GM21576 (cell line): Measurements from ENCODE around the gene CMTM6.
"Not testable (repeated sequence)": the region's sequence is repeated elsewhere in the genome, so short reads cannot be mapped to it uniquely, and the experiment has no call there.

Experiments used
- ATAC-seq: cut with Tn5 transposase; IDR thresholded peaks from one replicate; pipeline ENCODE4 v1.9.1; 2021; ENCODE audit warnings: mild to moderate bottlenecking, moderate library complexity; ENCODE audit not compliant: unreplicated experiment

CMTM6 gene

DNA sequence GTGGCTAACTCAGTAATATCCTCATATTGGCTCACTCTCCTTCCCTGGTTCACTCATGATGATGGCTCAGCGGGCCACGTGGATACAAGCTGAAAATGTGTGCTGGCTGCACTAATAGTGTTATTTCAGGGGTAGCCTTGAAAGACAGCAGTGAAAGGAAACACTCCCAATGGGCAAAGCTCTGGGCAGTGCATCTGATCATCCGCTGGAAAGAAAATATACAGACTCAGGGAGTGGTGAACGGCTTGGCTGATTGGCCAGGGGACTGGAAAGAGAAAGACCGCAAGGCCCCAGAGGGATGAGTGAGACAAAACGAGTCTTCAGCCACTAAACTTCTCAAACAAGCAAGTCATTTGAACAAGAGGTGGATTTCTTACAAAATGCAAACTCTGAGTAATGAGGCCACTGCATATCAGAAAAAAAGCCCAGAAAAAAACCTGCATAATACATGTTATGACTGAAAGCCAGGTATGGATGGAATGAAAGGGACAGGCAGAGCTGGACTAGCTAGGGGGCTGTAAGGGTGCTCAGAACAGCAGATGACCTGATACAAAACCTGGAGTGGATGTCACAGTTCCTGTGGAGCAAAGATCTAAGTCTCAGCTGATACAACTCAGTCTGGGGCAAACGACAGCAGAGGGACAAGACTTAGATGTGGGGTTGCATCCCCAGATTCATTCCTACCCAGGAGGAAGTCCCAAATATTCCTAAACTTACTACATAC lies 33.3 kb downstream of the CMTM6 start:
- peak; percentile 14 for ATAC-seq

- ATAC-seq: peak; percentile 76
Measured at GRCh38 chr3:32467333-32468070, 35.1 kb downstream of the CMTM6 start.

DNA sequence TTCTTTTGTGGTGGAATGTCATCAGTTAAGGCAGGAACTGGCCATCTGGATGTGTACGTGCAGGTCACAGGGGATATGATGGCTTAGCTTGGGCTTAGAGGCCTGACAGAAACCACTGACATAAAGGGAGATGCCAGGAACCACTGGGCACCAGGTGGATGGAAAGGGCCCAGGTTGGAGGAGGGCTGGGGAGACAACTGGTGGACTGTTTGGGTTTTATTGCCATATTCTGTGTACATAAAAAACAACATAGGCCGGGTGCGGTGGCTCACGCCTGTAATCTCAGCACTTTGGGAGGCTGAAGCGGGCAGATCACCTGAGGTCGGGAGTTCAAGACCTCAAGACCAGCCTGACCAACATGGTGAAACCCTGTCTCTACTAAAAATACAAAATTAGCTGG lies 35.8 kb downstream of the CMTM6 start:
- ATAC-seq: not testable (repeated sequence)

- not testable (repeated sequence) for ATAC-seq
Measured at GRCh38 chr3:32464726-32465125, 37.9 kb downstream of the CMTM6 start.

GRCh38 chr3:32463415-32463814 lies 39.2 kb downstream of the CMTM6 start:
- ATAC-seq: not testable (repeated sequence)

GRCh38 chr3:32462191-32462986 lies 40.3 kb downstream of the CMTM6 start:
- ATAC-seq: not testable (repeated sequence)

- not testable (repeated sequence) for ATAC-seq
Measured at GRCh38 chr3:32460817-32461496, 41.7 kb downstream of the CMTM6 start.

DNA sequence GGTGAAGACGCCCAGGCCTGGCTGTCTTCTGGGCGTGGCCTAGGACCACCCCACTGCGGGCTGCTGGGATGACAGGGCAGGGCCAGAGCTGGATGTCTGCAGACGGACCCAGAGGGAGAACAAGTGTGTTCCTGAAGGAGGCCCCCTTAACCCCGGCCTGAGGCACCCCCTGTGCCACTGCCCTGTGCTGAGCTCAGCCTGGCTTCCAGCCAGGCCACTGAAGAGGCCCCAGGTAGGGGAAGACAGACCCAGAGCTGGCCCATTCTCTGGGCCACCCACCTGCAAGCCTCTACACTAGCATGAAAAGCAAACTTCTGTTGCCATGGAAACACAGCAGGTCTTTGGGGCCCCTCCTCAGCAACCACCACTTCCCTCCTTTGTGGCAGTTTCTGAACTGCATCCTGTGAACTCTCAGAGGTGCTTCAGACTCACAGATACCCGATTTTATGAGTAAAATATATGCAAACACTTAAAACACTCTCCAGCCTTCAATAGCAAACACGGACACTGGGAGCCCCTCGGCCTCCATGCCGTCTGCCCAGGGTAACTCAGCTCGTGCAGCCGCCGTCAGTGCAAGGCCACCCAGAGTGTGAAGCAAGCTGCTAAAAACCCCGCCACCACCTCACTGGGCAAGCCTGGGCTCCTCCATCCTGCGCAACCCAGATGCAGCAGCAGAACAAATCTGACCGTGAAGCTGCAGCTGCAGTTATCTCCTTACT lies 42.5 kb downstream of the CMTM6 start:
- ATAC-seq: peak; percentile 90

- ATAC-seq: no peak
Measured at GRCh38 chr3:32459450-32459849, 43.2 kb downstream of the CMTM6 start.

GRCh38 chr3:32457971-32458471 lies 44.6 kb downstream of the CMTM6 start:
- ATAC-seq: peak; percentile 40

DNA sequence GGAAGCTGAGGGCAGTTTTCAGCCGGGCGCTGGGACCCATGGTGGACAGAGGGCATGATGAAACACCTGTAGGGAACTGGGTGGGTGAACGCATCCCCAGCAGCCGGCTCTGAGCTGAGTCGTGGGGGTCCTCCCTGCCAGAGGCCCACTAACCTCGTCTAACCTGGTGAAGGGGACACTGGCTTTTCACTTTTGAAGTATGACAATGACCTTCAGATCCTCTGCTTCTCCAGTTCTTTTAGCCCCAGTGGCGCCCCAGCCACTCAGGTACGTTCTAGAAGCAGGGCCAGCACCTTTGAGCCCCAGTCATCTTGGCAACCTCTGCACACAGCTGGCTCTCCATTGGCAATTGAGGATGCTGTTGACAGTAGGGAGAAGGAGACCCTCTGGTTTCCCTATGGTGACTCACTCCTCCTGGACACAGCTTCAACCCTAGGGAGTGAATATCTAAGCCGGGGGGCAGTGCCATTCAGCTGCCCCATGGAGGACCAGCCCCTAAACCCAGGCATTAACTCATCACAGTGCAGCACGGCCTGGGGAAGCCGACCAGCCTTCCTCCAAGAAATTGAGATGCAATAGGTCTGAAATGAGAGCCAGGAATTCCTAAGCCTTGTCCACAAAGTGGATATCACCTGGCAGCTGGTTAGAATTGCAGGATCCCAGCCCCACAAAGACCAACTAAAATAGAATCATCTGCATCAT lies 46.1 kb downstream of the CMTM6 start:
- ATAC-seq: no peak

DNA sequence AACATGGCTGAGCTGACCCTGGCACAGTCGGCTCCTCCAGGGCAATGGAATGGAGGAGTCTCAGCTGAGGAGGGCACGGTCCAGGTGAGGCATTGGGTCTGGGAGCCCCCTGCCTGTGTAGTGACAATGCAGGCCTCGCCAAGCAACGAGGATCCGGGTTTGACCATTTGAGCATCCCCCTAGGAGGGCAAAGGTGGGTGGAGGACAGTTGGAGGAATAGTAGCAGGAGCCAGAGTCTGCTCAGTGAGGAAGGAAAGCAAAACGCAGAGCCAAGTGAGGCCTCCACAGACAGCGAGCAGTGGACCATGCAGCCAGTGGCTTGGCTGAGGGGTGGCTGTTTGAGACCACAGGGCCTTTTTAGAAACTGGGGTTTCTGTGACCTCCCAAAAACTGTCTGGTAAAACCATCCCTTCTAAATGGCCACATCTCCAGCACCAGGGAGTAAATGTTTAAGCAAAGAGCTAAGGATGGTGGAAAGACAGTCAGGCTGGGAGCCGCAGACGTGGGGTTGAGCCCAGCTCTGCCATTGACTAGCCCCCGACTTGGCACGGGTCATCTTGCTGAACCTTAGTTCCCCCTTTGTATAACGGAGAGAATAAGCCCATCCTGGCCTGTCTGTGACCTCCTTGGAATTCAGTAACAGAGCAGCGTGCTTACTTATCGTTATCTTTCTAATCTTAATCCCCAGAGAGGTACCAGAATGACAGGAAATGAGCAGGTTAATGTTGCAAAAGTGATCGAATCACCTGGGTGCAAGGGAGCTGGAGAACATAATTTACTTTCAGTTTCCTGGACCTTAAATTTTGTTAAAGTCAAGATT lies 46.8 kb downstream of the CMTM6 start:
- no peak for ATAC-seq

DNA sequence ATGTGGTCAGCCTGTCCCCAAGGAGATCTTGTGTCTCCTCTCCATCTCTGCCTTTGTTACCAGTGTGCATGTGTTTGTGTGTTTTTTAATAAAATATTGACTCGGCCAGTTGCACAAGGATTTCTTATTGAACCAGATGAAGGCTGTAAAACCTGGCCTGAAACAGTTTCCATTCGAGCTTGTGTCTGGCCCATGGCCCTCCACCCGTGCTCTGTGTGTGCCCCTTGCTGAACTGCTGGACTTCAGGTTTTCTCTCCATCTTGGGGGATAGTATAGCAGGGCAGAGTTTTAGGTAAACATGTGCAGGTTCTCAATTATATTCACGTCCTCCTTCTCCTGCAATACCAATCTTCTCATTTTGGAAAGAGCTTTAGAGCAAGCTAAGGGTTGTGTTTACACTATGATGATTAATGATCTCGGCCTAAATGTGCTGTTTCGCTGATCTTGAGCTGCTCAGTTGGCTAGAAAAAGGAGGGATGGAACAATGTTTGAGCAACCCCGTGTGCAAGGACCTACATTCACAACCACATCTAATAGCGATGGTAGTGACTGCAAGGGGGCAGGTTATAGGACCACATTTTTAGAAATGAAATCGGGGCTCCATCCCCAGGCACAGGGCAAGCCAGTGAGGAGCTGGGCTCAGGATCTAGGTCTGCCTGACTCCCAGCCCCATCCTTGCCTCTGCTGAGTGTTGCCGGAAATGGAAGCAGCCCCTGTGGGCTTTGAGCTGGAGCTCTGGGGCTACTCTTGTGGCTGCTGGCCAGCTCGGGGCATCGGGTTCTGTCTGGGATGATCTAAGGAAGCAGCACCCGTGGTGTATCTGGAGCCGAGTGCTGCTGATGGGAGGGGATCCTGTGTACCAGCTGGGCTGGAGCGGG lies 47.7 kb downstream of the CMTM6 start:
- no peak for ATAC-seq

- no peak for ATAC-seq
Measured at GRCh38 chr3:32454111-32454510, 48.5 kb downstream of the CMTM6 start.

GRCh38 chr3:32453346-32453745 lies 49.3 kb downstream of the CMTM6 start:
- ATAC-seq: no peak

- ATAC-seq: no peak
Measured at GRCh38 chr3:32452009-32452408, 50.6 kb downstream of the CMTM6 start.

DNA sequence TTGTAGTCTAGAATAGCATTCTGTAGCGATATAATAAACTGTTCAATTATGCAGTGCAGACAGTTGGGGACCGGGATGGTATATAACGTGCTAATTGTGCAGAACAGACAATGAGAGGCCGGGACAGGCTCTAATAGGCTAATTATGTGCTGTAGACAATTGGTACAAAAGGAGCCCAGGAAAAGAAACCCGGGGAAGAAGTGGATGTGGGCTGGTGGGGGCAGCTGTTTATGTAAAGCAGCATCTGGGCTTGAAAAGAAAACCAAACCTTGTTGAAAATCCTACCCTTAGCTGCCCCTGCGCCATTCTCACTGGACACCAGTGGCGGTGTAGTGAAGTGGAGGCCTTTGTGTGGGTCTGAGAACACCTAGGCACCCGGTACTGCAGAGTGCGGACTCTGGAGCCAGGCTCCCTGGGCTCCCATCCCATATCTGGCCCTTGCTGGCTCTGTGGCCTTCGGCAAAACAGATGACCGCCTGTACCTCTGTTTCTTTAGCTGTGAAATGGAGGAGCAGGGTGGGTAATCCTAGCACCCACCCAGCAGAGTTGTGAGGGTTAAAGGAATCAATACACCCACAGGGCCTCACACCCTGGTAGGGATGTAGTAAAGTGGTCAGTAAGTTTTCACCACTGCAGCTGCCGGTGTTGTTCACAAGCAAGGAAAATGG lies 51.5 kb downstream of the CMTM6 start:
- no peak for ATAC-seq
